ENCODE measurements around the gene CLEC4A.
"Not testable (repeated sequence)": the region's sequence is repeated elsewhere in the genome, so short reads cannot be mapped to it uniquely, and the experiment has no call there.

GRCh38 chr12:8141647-8142046 is 18.2 kb downstream of the CLEC4A start:
- not testable (repeated sequence) for TF ChIP-seq CTCF, EZH2 (IDR thresholded peaks at IDR 0.05)
